GM21360 (cell line): ENCODE data around the gene EFCAB14.
"Not testable (repeated sequence)": the region's sequence is repeated elsewhere in the genome, so short reads cannot be mapped to it uniquely, and the experiment has no call there.

ENCODE experiments used
- ATAC-seq: cut with Tn5 transposase; IDR thresholded peaks from one replicate; pipeline ENCODE4 v1.9.1; 2021; ENCODE audit warnings: mild to moderate bottlenecking, moderate library complexity; ENCODE audit not compliant: unreplicated experiment

EFCAB14 gene

DNA sequence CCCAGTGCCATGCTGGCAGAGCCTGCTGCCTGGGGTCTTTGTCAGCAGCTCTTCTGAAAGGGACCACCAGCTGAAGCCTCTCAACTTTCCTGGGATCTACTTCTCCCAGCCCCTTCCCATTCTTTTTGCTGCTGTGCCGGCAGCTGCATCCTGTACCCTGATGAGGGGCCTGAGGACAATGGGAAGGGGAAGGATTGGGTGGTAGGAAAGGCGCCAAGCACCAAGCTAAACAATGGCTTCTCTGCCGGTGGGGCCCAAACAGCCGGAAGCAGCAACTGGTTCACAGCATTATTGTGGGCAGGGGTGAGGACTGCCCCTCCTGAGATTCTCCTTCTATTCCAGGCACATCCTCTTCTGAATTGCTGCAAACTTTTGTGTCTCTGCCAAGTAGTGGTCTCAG, 5.0 kb upstream of the EFCAB14 start:
- ATAC-seq: no peak

DNA sequence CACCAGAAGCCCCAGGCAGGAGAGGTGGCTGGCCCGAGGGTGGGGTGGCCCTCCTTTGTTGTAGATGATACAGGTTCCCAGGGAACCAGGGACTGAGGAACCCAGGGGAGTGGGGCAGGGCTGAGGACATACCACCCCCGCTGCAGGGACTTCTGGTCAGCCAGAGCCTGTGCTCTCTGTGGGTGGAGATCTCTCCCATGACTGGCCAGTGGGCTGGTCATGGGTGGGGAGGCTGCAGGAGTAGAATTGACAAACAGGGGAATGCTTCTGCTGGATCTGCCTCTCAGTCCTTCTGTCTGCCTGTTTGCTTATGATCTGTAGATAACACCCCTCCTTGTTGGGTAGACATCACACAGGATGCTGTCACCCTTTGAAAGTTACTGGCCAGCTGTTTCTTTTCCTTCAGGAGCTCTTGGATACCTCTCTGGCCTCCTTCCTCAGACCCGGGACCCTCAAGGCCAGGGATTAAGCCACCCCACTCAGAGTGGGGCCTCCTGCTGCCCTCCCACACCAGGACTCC, 2.8 kb upstream of the EFCAB14 start:
- ATAC-seq: no peak

DNA sequence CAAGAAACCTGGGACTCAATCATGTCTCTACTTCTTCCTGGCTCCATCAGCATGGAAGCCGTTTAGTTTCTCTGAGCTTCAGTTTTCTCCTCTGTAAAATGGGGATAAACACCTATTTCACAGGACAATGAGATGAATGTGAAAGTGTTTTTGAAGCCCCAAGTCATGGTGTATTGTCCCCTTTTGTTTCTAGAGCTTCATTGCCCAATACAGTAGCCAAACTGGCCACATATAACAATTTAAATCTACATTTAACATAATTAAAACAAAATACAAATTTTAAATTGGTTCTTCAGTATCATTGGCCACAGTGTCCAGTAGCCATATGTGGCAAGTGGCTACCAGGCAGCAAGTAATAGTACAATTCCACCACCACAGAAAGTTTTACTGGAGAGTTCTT, 2.3 kb upstream of the EFCAB14 start:
- no peak for ATAC-seq

DNA sequence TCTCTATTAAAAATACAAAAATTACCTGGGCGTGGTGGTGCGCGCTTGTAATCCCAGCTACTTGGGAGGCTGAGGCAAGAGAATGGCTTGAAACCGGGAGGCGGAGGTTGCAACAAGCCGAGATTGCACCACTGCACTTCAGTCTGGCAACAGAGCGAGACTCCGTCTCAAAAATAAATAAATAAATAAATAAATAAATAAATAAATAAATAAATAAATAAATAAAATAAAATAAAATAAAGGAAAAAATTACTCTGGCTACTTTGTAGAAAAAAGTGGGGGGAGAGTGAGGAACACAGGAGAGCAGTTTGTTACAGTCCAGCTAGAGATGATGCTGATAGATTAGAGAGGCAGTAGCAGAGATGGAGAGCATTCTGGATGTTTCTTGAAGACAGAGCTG, 1.4 kb upstream of the EFCAB14 start:
- ATAC-seq: not testable (repeated sequence)

DNA sequence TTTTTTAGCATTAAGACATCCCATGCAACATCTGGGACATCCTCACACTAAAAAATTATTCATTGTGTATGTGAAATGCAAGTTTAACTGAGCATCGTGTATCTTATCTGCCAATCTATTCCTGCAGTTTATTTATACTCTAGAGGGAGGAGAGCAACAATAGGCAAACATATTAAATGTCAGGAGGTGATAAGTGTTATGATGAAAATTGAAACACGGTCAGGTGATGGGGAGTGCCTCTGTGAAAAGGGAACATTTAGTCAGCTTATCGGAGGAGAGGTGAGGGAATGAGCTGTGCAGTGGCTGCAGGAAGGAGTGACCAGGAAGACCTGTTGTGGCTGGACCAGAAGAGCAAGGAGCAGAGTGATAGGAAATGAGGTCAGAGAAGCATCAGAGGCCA, 775 bp upstream of the EFCAB14 start:
- no peak for ATAC-seq

DNA sequence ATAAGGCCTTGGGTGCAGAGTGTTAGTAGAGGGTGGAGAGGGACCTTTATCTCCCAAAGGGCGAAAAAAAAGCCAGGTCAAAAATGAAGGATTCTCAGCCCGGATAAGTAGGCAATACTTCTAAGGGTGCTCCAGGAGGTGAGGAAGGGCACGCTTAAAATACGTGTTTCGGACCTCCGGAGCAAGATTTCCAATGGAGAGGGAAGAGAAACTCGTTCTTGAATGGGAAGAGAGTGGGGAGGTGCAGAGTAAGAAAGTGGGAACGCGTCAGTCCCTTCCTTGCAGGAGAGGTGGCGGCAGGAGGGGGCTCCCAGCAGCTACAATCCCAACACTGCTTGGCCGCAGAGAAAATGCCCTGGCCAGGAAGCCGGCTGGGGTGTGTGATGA, 581 bp downstream of the EFCAB14 start:
- peak; percentile 3 for ATAC-seq

DNA sequence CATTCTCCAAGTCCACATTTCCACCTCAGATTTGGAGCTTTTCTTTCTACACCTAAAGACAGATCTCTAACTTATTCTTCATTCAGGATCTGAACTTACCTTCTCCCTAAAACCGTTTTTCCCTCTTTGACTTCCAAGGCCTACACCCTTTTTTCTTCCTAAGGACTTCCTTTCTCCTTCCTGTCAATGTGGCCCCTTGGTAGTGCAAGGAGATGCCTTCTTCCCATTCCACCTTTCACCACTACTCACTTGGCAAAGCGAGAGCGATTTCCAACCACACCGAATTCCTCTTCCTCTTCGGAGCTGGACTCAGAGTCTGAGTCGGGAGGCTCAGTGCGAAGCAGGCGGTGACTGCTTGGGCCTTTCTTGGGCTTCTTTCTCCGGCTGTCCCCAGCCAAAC, 1.3 kb downstream of the EFCAB14 start:
- no peak for ATAC-seq

DNA sequence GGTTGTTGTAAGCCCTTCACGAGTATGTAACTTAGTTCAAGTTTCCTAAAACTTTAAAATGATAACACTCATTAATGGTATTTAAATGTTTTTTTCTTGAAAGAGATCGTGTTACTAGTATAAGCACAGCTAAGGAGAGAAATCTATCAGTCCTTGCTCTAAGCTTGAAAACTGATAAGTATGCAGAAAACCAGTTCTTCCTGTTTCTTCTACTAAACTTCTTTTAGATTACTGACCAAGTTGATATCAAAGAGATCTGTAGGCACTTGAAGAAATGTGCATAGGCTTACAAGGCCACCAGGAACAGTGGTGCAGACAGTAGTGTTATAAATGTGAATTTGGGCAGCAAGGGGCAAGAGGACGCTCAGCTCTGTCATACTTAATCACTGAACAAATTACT, 3.9 kb downstream of the EFCAB14 start:
- no peak for ATAC-seq

DNA sequence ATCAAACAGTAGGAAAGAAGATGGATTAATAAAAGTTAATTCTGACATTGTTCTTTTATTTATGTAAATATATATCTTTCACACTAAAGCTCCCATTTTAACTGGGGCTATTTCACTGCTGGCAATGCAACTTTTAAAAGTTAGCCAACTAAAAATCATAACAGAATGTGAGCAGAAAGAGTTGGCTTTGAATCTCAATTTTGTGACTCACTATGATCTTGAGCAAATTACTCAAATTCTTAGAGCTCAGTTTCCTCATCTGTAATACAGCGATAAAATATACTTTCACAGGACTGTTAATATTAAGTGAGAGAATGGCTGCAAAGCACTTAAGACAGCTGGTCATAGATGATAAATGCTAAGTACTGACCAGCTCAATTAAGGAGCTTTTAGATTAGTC, 10.8 kb downstream of the EFCAB14 start:
- ATAC-seq: no peak

DNA sequence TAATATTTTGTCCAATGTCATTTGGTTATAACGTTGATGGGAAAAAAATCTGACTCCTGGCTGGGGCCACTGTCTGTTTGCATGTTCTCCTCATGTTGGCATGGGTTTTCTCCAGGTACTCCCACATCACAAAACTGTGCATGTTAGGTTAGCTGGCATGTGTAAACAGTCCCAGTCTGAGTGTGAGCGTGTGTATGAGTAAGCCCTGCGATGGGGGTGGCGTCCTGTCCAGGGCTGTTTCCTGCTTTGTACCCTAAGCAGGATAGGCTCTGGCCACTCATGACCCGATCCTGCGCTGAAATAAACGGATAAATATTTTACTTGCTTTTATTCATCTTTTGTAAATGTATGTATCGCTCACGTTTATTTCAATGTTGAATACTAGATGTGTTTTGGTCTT, 13.5 kb downstream of the EFCAB14 start:
- no peak for ATAC-seq

DNA sequence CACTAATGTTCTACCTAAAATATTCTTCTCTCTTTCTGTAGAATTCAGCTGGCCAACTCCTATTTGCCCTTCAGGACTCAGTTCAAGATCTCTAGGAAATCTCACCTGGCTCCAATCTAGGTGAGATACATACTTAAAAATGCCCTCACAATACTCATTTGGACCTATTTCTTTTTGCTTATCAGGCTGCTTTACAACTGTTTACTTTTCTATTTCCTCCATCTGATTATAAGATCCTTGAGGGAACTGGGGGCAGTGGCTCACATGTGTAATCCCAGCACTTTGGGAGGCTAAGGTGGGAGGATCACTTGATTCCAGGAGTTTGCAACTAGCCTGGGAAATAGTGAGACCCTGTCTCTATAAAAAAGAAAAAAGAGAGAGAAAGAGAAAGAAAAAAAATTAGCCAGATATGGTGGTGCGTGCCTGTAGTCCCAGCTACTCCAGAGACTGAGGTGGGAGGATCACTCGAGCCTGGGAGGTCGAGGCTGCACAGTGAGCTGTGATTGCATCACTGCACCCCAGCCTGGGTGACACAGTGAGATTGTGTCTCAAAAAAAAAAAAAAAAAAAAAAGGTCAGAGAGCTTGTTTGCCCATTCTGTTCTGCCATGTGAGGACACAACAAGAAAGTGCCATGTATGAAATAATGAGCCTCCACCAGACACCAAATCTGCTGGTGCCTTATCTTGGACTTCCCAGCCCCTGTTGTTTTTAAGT, 14.8 kb downstream of the EFCAB14 start:
- ATAC-seq: no peak

DNA sequence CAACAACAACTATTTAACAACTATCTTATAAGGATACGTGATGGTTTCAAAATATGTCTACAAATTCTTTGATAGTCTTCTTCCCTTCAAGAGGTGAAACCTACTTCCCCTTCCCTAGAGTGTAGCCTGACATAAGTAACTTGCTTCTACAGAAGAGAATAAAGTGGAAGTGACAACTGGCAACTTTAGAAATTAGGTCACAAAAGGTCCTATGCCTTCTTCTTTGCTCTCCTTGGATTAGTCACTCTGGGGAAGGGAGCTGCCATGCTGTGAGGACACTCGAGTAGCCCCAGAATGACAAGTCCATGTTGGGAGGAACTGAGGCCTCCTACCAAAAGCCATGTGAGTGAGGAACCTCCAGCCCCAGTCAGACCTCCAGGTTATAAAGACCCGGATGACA, 19.2 kb downstream of the EFCAB14 start:
- ATAC-seq: no peak

DNA sequence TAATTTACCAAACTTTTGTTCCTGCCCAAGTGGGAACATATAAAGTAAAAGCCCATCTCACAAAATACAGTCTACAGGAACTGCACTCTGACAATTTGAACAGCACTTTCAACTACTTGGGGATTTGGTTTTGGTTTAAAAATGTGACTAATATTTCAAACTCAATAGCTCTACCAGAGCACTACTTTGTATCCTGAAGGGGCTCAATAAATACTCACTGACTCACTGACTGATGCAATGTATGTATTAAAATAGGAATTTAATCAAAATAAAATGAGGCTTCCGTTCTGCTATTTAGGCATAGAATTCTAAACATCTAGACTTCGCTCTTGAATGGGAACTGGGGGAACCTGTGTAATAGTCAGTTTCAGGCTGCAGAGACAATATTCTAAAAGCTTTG, 21.9 kb downstream of the EFCAB14 start:
- no peak for ATAC-seq

DNA sequence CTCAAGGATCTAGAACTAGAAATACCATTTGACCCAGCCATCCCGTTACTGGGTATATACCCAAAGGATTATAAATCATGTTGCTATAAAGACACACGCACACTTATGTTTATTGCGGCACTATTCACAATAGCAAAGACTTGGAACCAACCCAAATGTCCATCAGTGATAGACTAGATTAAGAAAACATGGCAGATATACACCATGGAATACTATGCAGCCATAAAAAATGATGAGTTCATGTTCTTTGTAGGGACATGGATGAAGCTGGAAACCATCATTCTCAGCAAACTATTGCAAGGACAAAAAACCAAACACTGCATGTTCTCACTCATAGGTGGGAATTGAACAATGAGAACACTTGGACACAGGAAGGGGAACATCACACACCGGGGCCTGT, 24.2 kb downstream of the EFCAB14 start:
- not testable (repeated sequence) for ATAC-seq

DNA sequence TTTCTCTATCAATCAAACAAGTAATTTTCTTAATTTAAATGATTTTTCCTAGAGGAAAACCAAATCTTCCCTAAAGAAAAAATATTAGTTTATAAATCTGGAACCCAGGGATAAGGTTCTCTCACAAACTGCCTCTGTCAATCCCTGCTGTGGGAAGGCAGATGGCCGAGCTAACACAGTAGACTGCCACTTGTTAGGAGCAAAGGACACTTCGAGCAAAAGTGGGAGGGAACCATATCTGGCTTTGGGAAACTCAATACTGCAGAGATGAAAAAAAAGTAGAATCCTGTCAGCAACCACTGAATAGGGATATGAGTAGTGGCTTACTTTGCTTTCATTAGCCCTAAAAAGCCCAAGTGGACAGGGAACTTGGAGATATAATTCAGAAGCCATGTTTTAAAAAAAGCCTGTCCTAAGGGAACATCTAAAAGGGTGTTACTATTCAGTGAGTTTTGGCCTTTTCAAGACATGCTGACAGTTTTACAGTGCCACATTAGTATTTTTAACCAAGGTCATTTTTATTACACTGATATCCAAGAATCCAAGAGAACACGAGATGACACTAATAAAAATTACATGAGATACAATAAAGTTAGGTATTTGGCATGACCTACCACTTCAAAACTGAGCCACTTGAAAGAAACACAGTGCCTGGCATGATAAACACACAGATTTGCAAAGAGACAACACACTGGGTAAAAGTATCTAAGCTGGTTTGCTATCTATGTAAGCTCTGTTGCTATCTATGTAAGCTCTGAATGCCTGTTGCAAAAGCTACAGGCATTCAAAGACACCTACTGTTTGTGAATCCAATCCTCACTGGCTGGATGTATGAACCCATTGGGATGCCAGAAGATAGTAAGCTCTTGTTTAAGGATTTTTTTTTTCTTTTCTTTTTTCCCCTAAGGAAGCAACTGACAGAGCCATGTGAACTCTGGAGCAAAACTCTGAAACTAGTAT, 25.8 kb downstream of the EFCAB14 start:
- ATAC-seq: no peak

DNA sequence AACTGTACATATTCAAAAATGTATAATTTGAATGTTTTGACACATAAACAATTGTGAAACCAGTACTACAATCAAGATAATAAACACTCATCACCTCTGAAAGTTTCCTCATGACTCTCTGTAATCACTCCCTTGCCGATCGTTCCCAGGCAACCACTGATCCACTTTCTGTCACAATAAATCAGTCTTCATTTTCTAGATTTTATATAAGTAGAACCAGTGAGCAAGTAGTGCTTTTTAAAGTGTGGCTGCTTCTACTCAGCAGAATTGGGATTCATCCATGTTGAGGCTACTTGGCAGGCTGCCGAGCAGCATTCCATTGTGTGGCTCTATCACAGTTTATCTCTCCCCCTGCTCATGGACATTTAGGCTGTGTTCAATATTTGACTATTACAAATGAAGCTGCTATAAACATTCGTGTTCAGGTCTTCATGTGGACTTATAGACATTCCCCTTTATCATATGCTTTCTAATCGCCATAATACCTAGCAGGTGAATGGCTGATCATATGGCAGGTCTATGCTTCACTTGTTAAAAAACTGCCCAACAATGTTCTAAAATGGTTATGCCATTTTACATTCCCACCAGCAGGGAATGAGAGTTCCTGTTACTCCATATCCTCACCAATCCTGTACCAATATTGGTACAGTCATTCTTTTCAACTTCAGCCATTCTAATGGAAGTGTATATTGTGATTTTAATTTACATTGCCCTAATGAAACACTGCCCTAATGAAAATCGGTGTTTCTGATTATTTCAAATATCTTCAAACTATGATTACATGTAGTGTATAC, 26.7 kb downstream of the EFCAB14 start:
- no peak for ATAC-seq

DNA sequence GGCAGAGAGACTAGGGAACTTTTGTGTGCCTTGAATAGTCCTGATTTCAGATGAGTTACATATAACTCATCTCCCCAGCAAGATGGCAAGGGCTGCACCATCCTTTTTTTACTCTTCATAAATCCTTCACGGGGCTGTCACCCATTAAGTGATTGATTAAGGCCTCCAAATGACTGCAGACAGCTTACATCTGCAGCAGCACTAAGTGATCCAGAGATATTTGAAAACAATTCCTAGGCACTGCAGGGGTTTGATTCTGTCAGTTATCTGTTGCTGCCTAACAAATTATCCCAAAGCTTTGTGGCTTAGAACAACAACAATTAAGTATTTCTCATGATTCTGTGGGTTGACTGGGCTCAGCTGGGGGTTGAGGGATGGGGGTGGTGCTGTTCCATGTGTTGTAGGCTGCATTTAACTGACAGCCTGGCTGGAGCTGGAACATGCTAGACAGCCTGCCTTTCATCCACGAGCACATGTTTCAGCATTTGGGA, 27.9 kb downstream of the EFCAB14 start:
- ATAC-seq: no peak

DNA sequence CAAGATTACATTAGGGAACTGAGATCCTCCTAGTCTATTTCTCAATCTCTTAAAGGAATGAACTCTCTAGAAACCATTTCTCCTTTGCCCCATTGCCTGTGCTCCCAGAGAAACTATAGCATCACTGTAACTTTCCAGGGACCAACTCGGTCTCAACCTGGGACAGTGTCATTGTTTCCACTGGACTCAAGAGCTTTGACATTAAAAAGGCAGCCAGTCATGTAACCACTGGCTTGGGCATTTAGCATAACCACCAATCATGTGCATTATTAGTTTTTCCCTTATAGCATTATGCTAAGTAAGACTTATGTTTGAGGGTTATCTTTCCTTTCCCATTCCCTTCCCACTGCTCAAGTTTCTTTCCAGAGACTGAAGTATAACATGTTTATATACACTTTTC, 29.0 kb downstream of the EFCAB14 start:
- ATAC-seq: no peak

DNA sequence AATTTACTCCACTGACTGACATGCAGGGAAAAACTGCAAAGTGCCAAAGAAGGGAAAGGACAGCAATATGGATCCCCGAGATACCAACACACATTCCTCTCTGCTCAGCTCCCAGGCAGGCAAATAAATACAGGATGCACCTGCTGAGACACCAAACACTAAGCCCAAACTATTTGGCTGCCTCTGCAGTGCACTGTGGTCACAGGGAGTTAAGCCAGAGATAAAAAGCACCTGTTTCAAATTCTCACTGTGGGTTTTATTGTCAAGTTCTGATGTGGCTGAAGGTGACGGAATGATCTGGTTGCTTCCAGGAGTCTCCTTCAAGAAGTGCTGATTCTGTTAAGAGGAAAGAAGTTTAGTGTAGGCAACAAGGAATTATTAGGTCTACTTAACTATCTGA, 29.6 kb downstream of the EFCAB14 start:
- no peak for ATAC-seq

DNA sequence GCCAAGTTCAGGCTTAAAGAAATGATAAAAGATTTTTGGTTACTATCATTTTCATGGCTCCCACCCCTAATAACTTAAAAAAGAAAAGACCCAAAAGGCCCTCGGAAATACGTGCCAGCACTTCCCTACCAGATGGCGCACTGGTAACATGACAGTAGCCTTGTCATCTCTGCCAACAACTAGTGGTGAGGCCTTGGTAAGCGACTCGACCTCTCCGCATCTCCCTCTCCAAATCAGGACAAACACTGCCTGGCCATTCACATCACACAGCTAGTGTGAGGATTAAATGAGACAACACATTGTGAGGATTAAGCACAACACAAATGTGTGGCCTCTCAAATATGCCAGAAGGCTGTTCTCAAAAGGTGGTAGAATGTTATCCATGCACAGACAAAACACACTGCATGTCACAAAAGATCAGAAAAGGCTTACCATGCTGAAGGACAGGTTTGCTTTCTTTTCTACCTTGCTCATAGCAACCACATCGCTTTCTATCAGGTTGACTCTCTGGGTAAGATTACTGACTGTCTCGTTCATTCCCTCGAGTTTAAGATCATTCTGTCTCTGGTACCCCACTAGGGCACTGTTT, 30.9 kb downstream of the EFCAB14 start:
- no peak for ATAC-seq
